ENCODE data around the gene MFAP2. TPM values are rescaled to one million over a fixed set of nuclear protein-coding genes. Genes with fewer than 3 reads are reported as not detected.

MFAP2 gene
- total RNA-seq, 1 experiment from 2014 or later = 22.7 TPM

DNA sequence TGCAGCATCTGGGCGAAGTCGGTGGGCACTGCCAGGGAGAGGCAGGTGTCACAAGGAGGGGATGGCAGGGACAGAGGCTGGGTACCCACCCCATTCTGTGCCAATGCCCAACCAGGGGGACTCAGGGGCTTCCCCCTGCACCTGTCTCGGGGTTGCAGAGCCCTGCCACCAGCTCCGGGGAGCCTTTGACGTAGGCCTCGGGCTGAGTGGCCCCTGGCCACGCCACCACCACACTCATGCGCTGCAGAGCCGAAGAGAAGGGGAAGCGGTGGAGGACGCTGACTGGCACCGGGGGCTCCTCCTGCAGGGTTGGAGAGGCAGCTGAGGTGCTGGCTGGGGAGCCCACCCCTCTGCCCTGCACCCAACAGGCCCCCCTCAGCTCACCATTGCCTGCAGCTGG is 11.7 kb upstream of the MFAP2 start:
- intact Hi-C loops (cut with micrococcal nuclease; ENCODE audit: unreplicated experiment) = no loop called here
- POLR2A ChIA-PET = no interaction called here

DNA sequence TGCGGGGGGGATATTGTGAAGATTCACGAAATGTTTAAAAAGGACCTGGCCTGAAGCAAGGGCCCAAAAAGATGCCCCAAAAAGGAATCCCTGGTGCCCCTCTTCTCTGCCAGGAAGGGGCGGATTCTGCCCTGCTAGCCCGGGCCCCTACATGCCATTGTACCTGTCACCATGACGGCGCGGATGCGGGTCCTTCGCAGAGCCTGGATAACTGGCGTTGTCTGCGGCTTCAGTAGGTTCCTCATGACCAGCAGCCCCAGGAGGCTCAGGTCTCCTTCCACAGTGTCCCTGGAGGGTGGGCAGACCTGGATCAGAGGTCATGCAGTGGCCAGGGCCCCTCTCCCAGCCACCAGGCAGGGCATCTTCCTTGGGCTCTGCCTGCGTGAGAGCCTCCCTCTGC is 11.2 kb upstream of the MFAP2 start:
- Mint-ChIP-seq H3K27me3 (ENCODE audit: insufficient read depth, unreplicated experiment) (no peaks in the 10 kb centered on the region), H3K27ac (ENCODE audit: unreplicated experiment) (no peak overlapping the region), H3K9me3 (ENCODE audit: unreplicated experiment) (no peaks in the 10 kb centered on the region), H3K4me1 (ENCODE audit: low read depth, unreplicated experiment) (no peaks in the 10 kb centered on the region), H3K36me3 (ENCODE audit: insufficient read depth, unreplicated experiment) (peaks cover 7% of the 10 kb centered on the region), H3K4me3 (ENCODE audit: unreplicated experiment) (no peak overlapping the region)
- DNase-seq = no peak
- no peak overlapping the region for H3K4me3 ChIP-seq (ENCODE audit: low read depth, low read length)
- CTCF ChIA-PET = no interaction called here
- intact Hi-C loops (cut with micrococcal nuclease; ENCODE audit: unreplicated experiment) = no loop called here
- POLR2A ChIA-PET = no interaction called here
- no peaks in the 10 kb centered on the region for H3K4me1 ChIP-seq
- BruUV-seq (replicated peaks) = no TSS peak
- no peaks in the 10 kb centered on the region for H3K36me3 ChIP-seq (ENCODE audit: control insufficient read depth, insufficient read depth, low read length)
- no peaks in the 10 kb centered on the region for H3K27me3 ChIP-seq (replicated peaks; ENCODE audit: control insufficient read depth, insufficient read depth, low read length)
- H3K9me3 ChIP-seq = no peaks in the 10 kb centered on the region
- TF ChIP-seq, protein P1, sequence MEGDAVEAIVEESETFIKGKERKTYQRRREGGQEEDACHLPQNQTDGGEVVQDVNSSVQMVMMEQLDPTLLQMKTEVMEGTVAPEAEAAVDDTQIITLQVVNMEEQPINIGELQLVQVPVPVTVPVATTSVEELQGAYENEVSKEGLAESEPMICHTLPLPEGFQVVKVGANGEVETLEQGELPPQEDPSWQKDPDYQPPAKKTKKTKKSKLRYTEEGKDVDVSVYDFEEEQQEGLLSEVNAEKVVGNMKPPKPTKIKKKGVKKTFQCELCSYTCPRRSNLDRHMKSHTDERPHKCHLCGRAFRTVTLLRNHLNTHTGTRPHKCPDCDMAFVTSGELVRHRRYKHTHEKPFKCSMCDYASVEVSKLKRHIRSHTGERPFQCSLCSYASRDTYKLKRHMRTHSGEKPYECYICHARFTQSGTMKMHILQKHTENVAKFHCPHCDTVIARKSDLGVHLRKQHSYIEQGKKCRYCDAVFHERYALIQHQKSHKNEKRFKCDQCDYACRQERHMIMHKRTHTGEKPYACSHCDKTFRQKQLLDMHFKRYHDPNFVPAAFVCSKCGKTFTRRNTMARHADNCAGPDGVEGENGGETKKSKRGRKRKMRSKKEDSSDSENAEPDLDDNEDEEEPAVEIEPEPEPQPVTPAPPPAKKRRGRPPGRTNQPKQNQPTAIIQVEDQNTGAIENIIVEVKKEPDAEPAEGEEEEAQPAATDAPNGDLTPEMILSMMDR (IDR thresholded peaks at IDR 0.05; ENCODE audit: insufficient read depth in 1 of 2, low read depth in 1 of 2, low read length in 1 of 2, severe bottlenecking in 1 of 2, unreplicated experiment in 1 of 2) = no peak

More for the DNA sequence above, 11.7 kb upstream of the MFAP2 start:
- no peaks in the 10 kb centered on the region for H3K4me1 ChIP-seq
- Mint-ChIP-seq H3K9me3 (ENCODE audit: unreplicated experiment) (no peaks in the 10 kb centered on the region), H3K4me3 (ENCODE audit: unreplicated experiment) (no peak overlapping the region), H3K36me3 (ENCODE audit: insufficient read depth, unreplicated experiment) (peaks cover 7% of the 10 kb centered on the region), H3K27me3 (ENCODE audit: insufficient read depth, unreplicated experiment) (no peaks in the 10 kb centered on the region), H3K27ac (ENCODE audit: unreplicated experiment) (no peak overlapping the region), H3K4me1 (ENCODE audit: low read depth, unreplicated experiment) (no peaks in the 10 kb centered on the region)
- no peaks in the 10 kb centered on the region for H3K36me3 ChIP-seq (ENCODE audit: control insufficient read depth, insufficient read depth, low read length)
- H3K27me3 ChIP-seq (replicated peaks; ENCODE audit: control insufficient read depth, insufficient read depth, low read length) = no peaks in the 10 kb centered on the region
- no peak for DNase-seq
- CTCF ChIA-PET = no interaction called here
- no peaks in the 10 kb centered on the region for H3K9me3 ChIP-seq
- no TSS peak for BruUV-seq (replicated peaks)
- no peak overlapping the region for H3K4me3 ChIP-seq (ENCODE audit: low read depth, low read length)
- TF ChIP-seq, protein P1 (IDR thresholded peaks at IDR 0.05; ENCODE audit: insufficient read depth in 1 of 2, low read depth in 1 of 2, low read length in 1 of 2, severe bottlenecking in 1 of 2, unreplicated experiment in 1 of 2) = no peak

DNA sequence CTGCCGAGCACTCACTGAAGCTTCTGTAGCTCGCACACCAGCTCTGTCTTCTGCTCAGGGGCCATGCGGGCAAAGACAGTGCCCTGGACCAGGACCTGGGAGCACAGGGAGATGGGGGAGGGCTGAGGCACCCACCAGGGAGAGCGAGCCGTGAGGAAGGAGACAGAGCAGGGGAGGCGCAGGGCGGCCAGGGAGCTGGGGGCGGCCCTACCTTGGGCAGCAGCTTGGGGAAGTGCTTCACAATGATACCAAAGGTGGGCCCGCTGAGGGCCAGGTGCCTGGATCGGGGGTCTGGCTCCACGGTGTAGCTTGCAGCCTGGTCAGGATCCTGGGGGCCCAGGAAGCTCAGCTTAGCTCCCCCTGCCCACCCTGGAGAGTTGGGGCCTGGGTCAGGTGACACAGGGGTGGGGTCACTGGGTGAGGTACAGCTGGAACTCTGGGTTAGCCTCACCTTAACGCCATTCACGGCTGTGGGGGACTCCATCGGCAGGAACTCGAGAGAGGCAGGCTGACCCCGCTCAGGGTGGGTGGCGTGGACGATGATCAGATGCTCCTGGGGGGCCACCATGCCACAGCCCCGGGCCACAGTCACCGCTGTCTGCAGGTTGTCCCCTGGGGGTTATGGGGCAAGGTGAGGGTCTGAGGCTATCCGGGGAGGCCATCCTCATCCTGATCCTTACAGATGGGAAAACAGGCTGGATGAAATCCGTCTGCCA is 9.4 kb upstream of the MFAP2 start:
- ChIA-PET CTCF (no interaction called here), POLR2A (no interaction called here)
- TF ChIP-seq, protein P1 (IDR thresholded peaks at IDR 0.05; ENCODE audit: insufficient read depth in 1 of 2, low read depth in 1 of 2, low read length in 1 of 2, severe bottlenecking in 1 of 2, unreplicated experiment in 1 of 2) = no peak
- Histone ChIP-seq H3K27me3 (replicated peaks; ENCODE audit: control insufficient read depth, insufficient read depth, low read length) (no peaks in the 10 kb centered on the region), H3K36me3 (ENCODE audit: control insufficient read depth, insufficient read depth, low read length) (no peaks in the 10 kb centered on the region), H3K9me3 (no peaks in the 10 kb centered on the region), H3K4me1 (no peaks in the 10 kb centered on the region), H3K4me3 (ENCODE audit: low read depth, low read length) (no peak overlapping the region)
- no TSS peak for BruUV-seq (replicated peaks)
- Mint-ChIP-seq H3K36me3 (ENCODE audit: insufficient read depth, unreplicated experiment) (peaks cover 7% of the 10 kb centered on the region), H3K27me3 (ENCODE audit: insufficient read depth, unreplicated experiment) (no peaks in the 10 kb centered on the region), H3K4me1 (ENCODE audit: low read depth, unreplicated experiment) (no peaks in the 10 kb centered on the region), H3K4me3 (ENCODE audit: unreplicated experiment) (no peak overlapping the region), H3K27ac (ENCODE audit: unreplicated experiment) (no peak overlapping the region), H3K9me3 (ENCODE audit: unreplicated experiment) (no peaks in the 10 kb centered on the region)
- DNase-seq = no peak
- intact Hi-C loops (cut with micrococcal nuclease; ENCODE audit: unreplicated experiment) = no loop called here
